Dermis microvascular lymphatic vessel endothelial cell (primary cell): Measurements from ENCODE around the gene ETNK2. TPM values are rescaled to one million over a fixed set of nuclear protein-coding genes. Genes with fewer than 3 reads are reported as not detected.
"Not testable (repeated sequence)": the region's sequence is repeated elsewhere in the genome, so short reads cannot be mapped to it uniquely, and the experiment has no call there.

Experiments
- DNase-seq, 2 donors: peaks; one replicate each; pipeline versions ENCODE4 v3.0.0 to v3.0.0-alpha.2; 2010; ENCODE audit warnings: low read depth in 2 of 2
- total RNA-seq: library from RNA; depleted of rRNA; stranded (reverse); fragments of >200 nt; gene quantifications from 2 replicates; pipeline ENCODE4 v1.2.1, GENCODE V29; 2014

Gene ETNK2
- total RNA-seq, 1 donor from 2014 or later: 13.6 TPM

DNA sequence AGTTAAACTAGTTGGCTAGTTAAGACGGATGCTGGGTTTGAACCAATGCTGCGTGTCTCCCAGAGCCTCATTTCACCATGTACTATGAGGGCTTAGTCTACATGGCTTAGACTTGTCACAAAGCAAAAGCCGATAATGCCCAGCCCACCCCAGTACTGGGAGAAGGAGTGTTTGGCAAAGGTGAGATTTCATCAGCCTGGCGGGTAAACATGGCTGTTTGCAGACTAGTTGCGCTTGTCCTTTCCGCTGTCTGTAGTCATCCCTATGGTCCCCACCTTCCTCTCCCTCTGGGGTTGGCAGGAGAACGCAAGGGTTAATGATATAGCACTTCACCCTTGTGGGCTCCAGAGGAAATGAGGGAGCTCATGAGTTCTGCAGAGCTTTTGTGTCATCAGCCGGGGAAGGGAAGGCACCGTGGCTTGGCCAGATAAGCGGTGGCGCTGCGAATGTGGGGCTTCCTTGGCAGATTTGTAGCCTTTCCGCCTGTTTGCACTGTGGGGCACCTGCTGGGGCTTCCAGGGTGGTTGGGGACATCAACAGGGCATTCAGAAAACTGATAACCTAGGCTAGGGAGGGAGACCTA lies 49.7 kb downstream of the ETNK2 start:
- peak in 1 of 2 donors; percentile 53 for DNase-seq

- DNase-seq: not testable (repeated sequence)
These were observed 52.1 kb downstream of the ETNK2 start for GRCh38 chr1:204099754-204100153.

DNA sequence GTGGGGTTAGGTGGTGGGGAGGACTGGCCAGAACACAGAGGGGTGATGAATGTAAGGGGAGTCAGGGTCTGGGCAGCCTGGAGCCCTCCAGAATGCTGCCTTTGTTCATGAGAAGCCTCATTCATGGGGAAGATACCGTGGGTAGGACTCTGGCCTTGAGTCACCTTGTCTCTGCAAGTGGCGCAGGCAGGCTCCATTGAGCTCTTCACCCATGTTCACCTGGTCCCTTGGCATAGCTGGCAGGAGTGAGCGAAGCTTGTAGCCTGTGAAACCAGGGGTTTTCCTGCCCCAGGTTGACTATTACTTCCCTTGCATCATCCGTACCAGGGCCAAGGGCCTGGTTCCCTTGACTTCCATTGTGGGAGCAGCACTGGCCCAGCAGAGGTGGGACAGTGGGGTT lies 53.2 kb downstream of the ETNK2 start:
- DNase-seq: no peak

DNA sequence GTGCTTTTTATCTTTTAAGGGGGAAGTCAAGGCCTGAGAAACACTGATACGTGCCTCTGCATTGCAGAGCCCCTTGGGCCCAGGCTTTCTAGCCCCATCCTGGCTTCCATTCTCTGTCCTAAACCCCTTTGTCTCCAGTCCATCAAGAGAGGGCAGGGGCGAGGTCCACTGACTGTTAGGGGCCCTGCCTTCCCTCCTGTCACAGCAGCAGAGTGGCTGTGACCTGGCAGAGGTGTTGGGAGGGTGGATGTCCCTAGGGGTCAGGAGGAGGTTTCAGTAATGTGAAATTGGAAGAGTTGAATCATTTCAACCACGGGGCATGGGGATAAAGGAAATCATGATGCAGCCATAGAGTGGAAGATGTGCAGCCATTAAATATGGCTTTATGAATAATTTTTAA lies 54.9 kb downstream of the ETNK2 start:
- DNase-seq: no peak

DNA sequence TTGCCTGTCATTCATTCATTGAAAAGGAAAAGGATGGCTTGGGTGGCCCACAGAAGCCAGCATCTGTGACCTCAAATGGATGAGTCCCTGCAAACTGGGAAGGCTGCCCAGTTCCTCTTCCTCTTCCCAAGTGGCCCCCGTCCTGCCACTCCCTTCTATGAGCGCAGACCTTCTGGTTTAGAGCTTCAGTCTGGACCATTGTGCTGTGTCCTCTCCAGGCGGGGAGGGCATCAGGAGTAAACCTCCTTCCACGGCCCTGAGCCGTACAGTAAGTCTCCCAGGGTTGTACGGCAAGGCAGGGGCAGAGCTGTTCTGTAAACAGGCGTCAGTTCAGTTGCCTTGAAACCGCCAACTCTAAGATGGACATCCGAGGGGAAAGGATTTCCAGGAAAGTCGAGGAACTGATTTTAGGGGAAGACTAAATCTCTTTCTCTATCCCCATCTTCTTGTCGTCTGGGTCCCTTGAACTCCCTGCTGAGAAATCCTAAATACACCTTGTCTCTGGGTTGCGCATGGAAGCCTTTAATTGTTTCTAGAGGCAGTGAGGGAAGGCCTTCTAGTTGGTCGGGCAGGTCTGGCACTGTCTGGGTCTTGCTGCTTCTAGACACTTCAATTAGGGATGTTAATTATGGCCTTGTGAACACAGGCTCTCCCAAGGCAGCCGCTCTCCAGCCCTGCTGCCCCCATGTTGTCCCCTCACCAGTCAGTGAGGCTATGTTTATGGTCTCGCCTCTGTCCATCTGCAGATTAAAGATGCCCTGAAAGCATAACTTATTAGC lies 56.8 kb downstream of the ETNK2 start:
- DNase-seq: peak in 1 of 2 donors; percentile 35

DNA sequence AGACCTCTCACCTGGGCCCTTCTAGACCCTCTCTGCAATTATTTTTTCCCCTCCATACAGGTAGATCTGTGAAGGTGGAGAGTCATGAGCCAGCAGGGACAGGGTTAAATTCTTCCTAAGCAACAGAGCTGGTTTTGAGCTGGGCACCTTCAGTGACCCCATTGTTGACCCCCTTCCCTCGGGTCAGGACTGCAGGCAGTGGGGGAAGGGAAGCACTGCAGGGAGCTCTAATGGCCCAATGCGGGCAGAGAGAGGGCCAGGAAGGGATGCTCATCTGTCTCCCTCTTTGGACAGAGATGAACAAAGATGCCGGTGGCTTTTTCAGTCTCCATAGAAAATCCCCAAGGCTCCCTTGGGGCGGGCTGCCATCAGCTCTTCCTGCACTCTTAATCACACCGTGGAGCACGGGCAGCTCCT lies 57.5 kb downstream of the ETNK2 start:
- no peak for DNase-seq

DNA sequence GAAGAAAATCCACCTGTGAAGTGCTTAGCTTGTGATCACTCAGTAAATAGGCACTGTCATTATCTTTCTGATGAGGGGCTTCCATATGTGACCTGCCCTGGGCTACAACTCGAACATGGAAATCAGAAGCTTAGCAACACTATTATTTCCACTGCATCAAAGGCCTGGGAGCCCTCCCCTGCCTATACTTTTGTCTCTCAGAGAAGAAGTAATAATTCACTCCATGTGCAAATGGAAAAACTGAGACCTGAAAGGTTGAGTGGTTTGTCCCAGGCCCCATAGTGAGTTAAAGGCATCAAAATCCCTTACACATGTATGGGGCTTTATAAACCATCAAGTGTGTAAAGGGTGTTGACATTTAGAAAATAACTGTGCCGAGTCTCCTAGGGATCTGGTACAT lies 58.1 kb downstream of the ETNK2 start:
- peak in 1 of 2 donors; percentile 60 for DNase-seq

DNA sequence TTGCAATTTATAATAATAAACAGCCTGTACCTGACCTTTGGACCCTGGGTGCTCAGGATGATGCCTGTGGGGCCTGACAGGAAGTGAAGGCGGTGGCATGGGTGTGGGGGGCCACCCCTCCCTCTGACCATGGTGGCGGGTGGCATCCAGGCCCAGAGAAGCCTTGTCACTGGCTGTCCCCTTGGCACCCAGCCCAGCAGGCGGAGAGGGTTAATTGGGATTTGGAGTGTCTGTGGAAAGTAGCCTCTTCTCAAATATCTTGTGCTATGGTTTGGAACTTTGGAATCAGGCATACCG lies 58.5 kb downstream of the ETNK2 start:
- DNase-seq: no peak

DNA sequence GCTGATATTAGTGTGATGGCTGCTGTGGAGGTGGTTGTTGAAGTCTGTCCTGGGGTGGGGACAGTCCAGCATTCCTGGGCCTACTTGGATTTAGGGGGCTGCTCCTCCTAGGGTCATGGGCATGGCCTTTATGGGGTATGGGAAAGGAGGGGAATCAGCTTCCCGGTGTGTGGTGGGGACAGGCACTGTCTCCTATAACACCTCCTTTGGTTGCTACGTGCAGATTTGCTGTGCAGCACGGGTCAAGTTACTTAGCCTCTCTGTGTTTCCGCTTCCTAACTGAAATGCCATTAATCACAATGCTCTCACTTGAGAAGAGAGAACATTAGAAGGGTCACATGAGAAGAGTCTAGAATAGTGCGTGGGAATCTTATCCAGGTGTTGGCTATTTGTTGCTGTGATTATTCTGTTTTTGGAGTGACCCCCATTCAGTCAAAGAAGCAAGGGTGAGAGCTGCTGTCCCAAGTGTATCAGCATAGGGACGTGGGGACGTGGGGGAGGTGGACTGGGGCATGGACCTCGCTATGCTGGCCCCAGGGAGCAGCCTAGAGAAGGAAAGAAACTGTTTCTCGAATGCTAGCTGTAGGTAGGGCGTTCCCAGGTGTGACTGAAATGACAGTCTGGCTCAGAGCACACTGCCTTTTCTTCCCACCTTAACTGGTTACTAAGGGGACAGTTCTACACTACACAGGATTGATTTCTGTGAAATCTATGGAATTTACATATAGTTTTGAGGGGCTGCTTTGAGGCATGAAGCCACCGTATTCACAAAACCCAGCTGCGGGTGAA lies 59.0 kb downstream of the ETNK2 start:
- no peak for DNase-seq

DNA sequence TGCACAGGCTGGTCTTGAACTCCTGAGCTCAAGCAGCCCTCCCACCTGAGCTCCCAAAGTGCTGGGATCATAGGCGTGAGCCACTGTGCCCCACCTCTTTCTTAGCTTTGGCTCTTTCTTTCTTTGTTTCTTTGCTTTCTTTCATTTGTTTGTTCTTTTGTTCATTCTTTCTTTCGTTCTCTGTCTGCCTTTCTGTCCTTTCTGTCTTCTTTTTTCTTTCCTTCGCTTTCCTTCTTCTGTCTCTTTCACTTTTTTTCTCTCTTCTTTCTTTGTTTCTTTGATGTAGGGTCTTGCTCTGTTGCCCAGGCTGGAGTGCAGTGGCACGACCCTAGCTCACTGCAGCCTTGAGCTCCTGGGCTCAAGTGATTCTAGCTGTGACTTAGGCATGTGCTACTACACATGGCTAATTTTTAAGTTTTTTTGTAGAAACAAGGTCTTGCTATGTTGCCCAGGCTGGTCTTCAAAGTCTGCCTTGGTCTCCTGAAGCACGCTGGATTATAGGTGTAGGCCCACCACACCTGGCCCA lies 60.0 kb downstream of the ETNK2 start:
- no peak for DNase-seq

GRCh38 chr1:204091066-204091465 lies 60.8 kb downstream of the ETNK2 start:
- DNase-seq: no peak

DNA sequence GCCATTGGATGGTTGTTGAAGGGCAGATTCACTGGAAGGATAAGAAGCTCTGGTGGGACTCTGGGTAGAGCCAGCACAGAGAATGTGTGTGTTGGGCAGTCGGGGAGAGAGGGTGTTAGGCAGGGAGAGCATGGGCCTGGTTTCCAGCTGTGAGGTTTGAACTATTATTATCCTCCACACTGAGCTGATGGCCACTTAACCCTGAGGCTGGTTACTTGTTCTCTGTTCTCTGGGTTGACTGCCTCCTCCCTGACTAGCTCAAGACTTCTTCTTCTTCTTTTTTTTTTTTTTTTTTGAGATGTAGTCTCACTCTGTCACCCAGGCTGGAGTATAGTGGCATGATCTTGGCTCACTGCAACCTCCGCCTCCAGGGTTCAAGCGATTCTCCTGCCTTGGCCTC lies 61.7 kb downstream of the ETNK2 start:
- not testable (repeated sequence) for DNase-seq

- DNase-seq: peak in 1 of 2 donors; percentile 51
These were observed 62.6 kb downstream of the ETNK2 start for GRCh38 chr1:204089044-204089751.

DNA sequence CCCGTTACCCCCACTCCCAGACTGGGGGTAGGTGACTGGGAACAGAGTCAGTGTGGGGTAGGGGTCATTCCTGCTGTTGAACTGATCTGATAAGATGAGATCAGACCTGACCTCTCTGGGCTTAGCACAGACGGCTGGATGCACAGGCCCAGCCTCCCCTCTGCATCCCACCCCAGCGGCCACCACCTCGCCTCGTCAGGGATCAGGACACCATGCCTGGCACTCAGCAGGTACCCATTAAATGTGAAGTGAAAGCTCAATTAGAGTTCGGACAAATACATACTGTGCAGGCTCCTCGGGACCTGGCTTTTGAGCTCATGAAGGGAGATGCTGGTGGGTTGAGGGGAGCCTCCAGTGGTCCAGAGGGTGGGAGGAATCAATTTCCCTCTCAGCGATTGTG lies 63.2 kb downstream of the ETNK2 start:
- no peak for DNase-seq

DNA sequence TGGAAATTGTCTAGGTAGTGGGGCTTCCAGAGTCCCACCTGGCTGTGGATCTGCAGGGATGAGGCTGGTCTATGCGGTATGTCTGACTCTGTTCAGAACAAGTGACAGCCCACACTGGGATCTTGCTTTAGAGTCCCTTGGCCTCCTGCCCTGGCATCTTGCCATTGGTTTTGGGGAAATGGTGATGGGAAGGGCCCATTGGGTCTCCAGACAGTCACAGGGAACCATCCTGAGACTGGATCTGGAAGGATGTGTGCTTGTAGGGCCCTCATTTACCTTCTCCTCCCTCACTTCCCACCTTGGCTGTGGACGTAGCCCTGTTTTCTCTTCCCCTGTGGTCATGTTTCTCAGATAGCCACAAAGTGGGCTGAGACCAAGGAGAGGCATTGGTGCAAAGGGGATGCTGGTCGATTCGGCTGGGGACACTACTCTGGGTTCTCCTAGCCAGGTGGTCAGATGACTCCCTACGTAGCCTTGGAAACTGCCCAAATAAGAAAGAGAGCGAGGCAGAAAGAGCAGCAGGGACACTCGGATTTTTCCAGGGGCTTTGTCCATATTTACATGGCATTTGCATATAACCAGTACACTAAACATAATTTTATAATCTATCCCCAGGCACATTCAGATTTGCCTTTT lies 63.8 kb downstream of the ETNK2 start:
- no peak for DNase-seq

GRCh38 chr1:204087181-204087892 lies 64.5 kb downstream of the ETNK2 start:
- DNase-seq: no peak

- DNase-seq: no peak
These were observed 66.0 kb downstream of the ETNK2 start for GRCh38 chr1:204085876-204086275.

DNA sequence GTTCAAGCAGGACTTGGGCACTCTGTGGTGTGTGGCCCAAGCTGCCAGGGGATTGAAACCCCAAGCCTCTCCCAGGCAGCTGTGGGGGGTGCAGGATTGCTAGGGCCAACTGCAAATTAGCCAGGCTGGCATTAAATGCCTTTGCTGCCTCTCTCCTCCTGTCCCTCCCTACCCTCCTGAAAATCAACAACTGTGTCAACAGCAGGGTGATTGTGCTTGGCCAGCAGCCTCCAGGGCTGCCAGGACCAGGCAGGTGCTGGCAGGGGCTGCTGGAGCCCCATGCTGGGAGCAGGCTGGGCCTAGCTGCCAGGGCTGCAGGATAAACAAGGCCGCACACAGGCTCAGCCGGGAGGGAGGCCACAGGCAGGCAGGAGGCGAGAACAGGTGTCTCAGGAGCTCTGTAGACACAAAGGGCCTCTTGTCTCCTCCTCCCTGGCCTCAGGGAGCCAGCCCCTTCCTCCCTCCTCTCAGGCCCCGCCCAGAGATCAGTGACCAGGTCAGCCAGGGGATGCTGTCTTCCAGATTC lies 67.5 kb downstream of the ETNK2 start:
- DNase-seq: no peak

DNA sequence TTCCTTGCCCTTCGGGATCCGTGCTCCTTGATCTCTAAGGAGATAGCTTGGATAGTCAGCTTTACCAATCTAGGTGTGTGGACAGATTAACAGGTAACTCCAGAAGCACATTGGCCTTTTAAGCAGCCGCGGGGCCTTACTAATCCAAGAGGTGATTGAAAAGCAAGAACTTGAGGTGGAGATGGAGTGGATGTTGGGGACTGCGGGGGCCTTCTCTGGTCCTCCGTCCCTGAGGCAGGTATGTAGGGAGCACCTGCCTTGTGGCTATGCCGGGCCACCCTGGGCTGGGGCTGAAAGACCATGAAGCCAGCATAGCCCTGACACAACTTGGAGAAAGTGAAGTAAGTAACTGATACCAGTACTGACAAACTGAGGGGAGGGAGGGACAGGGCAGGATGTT lies 68.4 kb downstream of the ETNK2 start:
- DNase-seq: no peak

DNA sequence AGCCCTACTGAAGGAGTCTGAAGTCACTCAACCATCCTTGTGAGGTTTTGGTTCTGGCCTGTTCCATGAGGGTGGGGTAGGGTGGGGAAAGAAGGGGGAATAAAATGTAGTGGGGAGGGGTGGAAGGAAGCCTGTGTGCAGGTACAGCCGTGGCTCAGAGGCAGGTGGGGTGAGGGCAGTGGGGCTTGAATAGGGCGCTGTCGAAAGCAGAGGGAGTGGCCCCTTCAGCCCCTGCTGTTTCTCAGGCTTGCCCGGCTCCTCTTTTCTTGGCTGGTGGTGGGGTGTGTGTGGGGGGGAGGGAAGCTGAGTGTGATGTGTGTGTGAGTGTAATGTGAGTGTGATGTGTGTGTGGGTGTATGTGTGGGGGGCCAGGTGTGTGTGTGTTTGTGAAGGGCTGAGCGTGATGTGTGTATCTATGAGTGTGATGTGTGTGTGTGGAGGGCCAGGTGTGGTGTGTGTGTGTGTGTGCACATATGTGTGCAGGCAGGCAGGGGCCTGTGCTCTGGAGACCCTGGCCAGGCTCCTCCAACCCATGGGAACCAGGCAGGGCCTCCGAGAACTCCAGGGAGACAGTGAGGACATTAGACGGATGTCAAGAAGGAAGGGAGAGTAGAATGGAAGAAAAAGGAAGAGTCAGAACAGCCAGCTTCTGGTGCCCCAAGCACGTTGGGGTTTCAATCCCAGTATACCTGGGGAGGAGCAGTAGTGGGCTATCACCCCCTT lies 69.9 kb downstream of the ETNK2 start:
- no peak for DNase-seq
